ENCODE data around the gene GPX4. TPM values are rescaled to one million over a fixed set of nuclear protein-coding genes. Genes with fewer than 3 reads are reported as not detected.

Gene GPX4
- total RNA-seq, 8 experiments from 2014 or later: 331 to 509 (median 399) TPM

GRCh38 chr19:1084024-1084868 is 19.5 kb upstream of the GPX4 start:
- peaks cover 0 to 12% of the 10 kb centered on the region in 2 donors for H3K4me1 ChIP-seq (replicated peaks in 1 of 2)
- 67 to 100% (median 95%) methylated on average over 1 to 12 of the region's 43 CpGs; no CpG with 5 or more reads in 2 of the 10 experiments for WGBS, 10 experiments
- ATAC-seq (replicated peaks in 6 of 8): no peak
- in situ Hi-C loops (cut with MboI; ENCODE audit: low pct_unique_long_range_greater_than_20kb in 2 of 9, low sequenced_read_pairs in 9 of 9, unreplicated experiment in 9 of 9): no loop called here
- no peak overlapping the region for H3K4me3 ChIP-seq
- no peak overlapping the region for H3K27ac ChIP-seq

GRCh38 chr19:1085053-1085658 is 18.6 kb upstream of the GPX4 start:
- peak in 1 of 8 experiments; percentile 7 for ATAC-seq (replicated peaks in 6 of 8)
- Histone ChIP-seq H3K4me1 (replicated peaks in 1 of 2) (peaks cover 0 to 12% of the 10 kb centered on the region in 2 donors), H3K4me3 (no peak overlapping the region), H3K27ac (no peak overlapping the region)
- in situ Hi-C loops (cut with MboI; ENCODE audit: low pct_unique_long_range_greater_than_20kb in 2 of 9, low sequenced_read_pairs in 9 of 9, unreplicated experiment in 9 of 9): no loop called here
- 60 to 100% (median 86%) methylated on average over 1 to 3 of the region's 8 CpGs; no CpG with 5 or more reads in 2 of the 10 experiments for WGBS, 10 experiments

- peaks cover 0 to 12% of the 10 kb centered on the region in 2 donors for H3K4me1 ChIP-seq (replicated peaks in 1 of 2)
- in situ Hi-C loops (cut with MboI; ENCODE audit: low pct_unique_long_range_greater_than_20kb in 2 of 9, low sequenced_read_pairs in 9 of 9, unreplicated experiment in 9 of 9): no loop called here
- no peak overlapping the region for H3K27ac ChIP-seq
- no peak overlapping the region for H3K4me3 ChIP-seq
- WGBS, 10 experiments: 0 to 86% (median 40%) methylated on average over 1 to 6 of the region's 38 CpGs; no CpG with 5 or more reads in 7 of the 10 experiments
- peak in 1 of 8 experiments; percentile 5 for ATAC-seq (replicated peaks in 6 of 8)
Observed at GRCh38 chr19:1085676-1086442, 17.9 kb upstream of the GPX4 start.

- 76 to 86% (median 80%) methylated on average over 1 to 9 of the region's 21 CpGs; no CpG with 5 or more reads in 7 of the 10 experiments for WGBS, 10 experiments
- H3K27ac ChIP-seq: no peak overlapping the region
- no peak for ATAC-seq (replicated peaks in 6 of 8)
- peaks cover 0 to 11% of the 10 kb centered on the region in 2 donors for H3K4me1 ChIP-seq (replicated peaks in 1 of 2)
- in situ Hi-C loops (cut with MboI; ENCODE audit: low pct_unique_long_range_greater_than_20kb in 2 of 9, low sequenced_read_pairs in 9 of 9, unreplicated experiment in 9 of 9): no loop called here
- H3K4me3 ChIP-seq: no peak overlapping the region
Observed at GRCh38 chr19:1086613-1087012, 17.2 kb upstream of the GPX4 start.

- no peak for ATAC-seq (replicated peaks in 6 of 8)
- no peak overlapping the region for H3K27ac ChIP-seq
- peaks cover 0 to 2% of the 10 kb centered on the region in 2 donors for H3K4me1 ChIP-seq (replicated peaks in 1 of 2)
- WGBS, 10 experiments: 40 to 100% (median 88%) methylated on average over 3 to 10 of the region's 27 CpGs; no CpG with 5 or more reads in 3 of the 10 experiments
- in situ Hi-C loops (cut with MboI; ENCODE audit: low pct_unique_long_range_greater_than_20kb in 2 of 9, low sequenced_read_pairs in 9 of 9, unreplicated experiment in 9 of 9): no loop called here
- H3K4me3 ChIP-seq: no peak overlapping the region
Observed at GRCh38 chr19:1087813-1088415, 15.9 kb upstream of the GPX4 start.

- WGBS, 10 experiments: 67% methylated on average over 1 of the region's 27 CpGs; no CpG with 5 or more reads in 9 of the 10 experiments
- H3K4me3 ChIP-seq: no peak overlapping the region
- in situ Hi-C loops (cut with MboI; ENCODE audit: low pct_unique_long_range_greater_than_20kb in 2 of 9, low sequenced_read_pairs in 9 of 9, unreplicated experiment in 9 of 9): no loop called here
- peak in 2 of 8 experiments; percentile 5 to 14 for ATAC-seq (replicated peaks in 6 of 8)
- no peak overlapping the region for H3K27ac ChIP-seq
- peaks cover under 1 to 1% of the 10 kb centered on the region in 2 donors for H3K4me1 ChIP-seq (replicated peaks in 1 of 2)
Observed at GRCh38 chr19:1088416-1089010, 15.3 kb upstream of the GPX4 start.

- Histone ChIP-seq H3K27ac (no peak overlapping the region), H3K4me3 (no peak overlapping the region), H3K4me1 (replicated peaks in 1 of 2) (peaks cover 7 to 8% of the 10 kb centered on the region in 2 donors)
- no peak for ATAC-seq (replicated peaks in 6 of 8)
- WGBS, 10 experiments: no CpG with 5 or more reads among the region's 32 CpGs
- in situ Hi-C loops (cut with MboI; ENCODE audit: low pct_unique_long_range_greater_than_20kb in 2 of 9, low sequenced_read_pairs in 9 of 9, unreplicated experiment in 9 of 9): no loop called here
Observed at GRCh38 chr19:1089126-1089771, 14.5 kb upstream of the GPX4 start.

- H3K4me3 ChIP-seq: no peak overlapping the region
- no CpG with 5 or more reads among the region's 22 CpGs for WGBS, 10 experiments
- in situ Hi-C loops (cut with MboI; ENCODE audit: low pct_unique_long_range_greater_than_20kb in 2 of 9, low sequenced_read_pairs in 9 of 9, unreplicated experiment in 9 of 9): no loop called here
- peaks cover 7 to 9% of the 10 kb centered on the region in 2 donors for H3K4me1 ChIP-seq (replicated peaks in 1 of 2)
- no peak overlapping the region for H3K27ac ChIP-seq
- ATAC-seq (replicated peaks in 6 of 8): no peak
Observed at GRCh38 chr19:1089891-1090290, 13.9 kb upstream of the GPX4 start.

- in situ Hi-C loops (cut with MboI; ENCODE audit: low pct_unique_long_range_greater_than_20kb in 2 of 9, low sequenced_read_pairs in 9 of 9, unreplicated experiment in 9 of 9): no loop called here
- ATAC-seq (replicated peaks in 6 of 8): no peak
- peaks cover 7 to 9% of the 10 kb centered on the region in 2 donors for H3K4me1 ChIP-seq (replicated peaks in 1 of 2)
- 88 to 100% (median 98%) methylated on average over 1 to 19 of the region's 38 CpGs; no CpG with 5 or more reads in 6 of the 10 experiments for WGBS, 10 experiments
- H3K4me3 ChIP-seq: no peak overlapping the region
- H3K27ac ChIP-seq: no peak overlapping the region
Observed at GRCh38 chr19:1090731-1091543, 12.9 kb upstream of the GPX4 start.

- H3K4me3 ChIP-seq: no peak overlapping the region
- ATAC-seq (replicated peaks in 6 of 8): no peak
- WGBS, 10 experiments: 100% methylated on average over 1 to 5 of the region's 27 CpGs; no CpG with 5 or more reads in 7 of the 10 experiments
- no peak overlapping the region for H3K27ac ChIP-seq
- in situ Hi-C loops (cut with MboI; ENCODE audit: low pct_unique_long_range_greater_than_20kb in 2 of 9, low sequenced_read_pairs in 9 of 9, unreplicated experiment in 9 of 9): no loop called here
- peaks cover 7 to 9% of the 10 kb centered on the region in 2 donors for H3K4me1 ChIP-seq (replicated peaks in 1 of 2)
Observed at GRCh38 chr19:1091544-1092175, 12.1 kb upstream of the GPX4 start.

- no peak overlapping the region for H3K27ac ChIP-seq
- 87 to 100% (median 100%) methylated on average over 2 to 5 of the region's 15 CpGs; no CpG with 5 or more reads in 7 of the 10 experiments for WGBS, 10 experiments
- peaks cover 7 to 9% of the 10 kb centered on the region in 2 donors for H3K4me1 ChIP-seq (replicated peaks in 1 of 2)
- ATAC-seq (replicated peaks in 6 of 8): no peak
- in situ Hi-C loops (cut with MboI; ENCODE audit: low pct_unique_long_range_greater_than_20kb in 2 of 9, low sequenced_read_pairs in 9 of 9, unreplicated experiment in 9 of 9): no loop called here
- peak overlapping the region in 1 of 5 donors; percentile 95 for H3K4me3 ChIP-seq
Observed at GRCh38 chr19:1093330-1093729, 10.5 kb upstream of the GPX4 start.
